Thyroid gland (tissue), 4 donors: ENCODE measurements around the gene SRPK3. TPM values are rescaled to one million over a fixed set of nuclear protein-coding genes. Genes with fewer than 3 reads are reported as not detected.

Experiments used
- DNase-seq, 2 donors: peaks; one replicate each; pipeline ENCODE4 v3.0.0-alpha.2; 2019
- H3K27ac ChIP-seq, 3 donors: fragments of 200-600 bp; sonication (generic); 1 replicate in 2 of 3; 2 replicates in 1 of 3; pipeline ENCODE4 v1.5.1; 2016 to 2019; ENCODE audit warnings: mild to moderate bottlenecking in 1 of 3, moderate library complexity in 1 of 3
- H3K27me3 ChIP-seq: fragments of 200-600 bp; sonication (generic); one replicate; pipeline ENCODE4 v1.5.1; 2019
- H3K36me3 ChIP-seq, 2 donors: fragments of 200-600 bp; sonication (generic); one replicate each; pipeline ENCODE4 v1.5.1; 2016 to 2019
- H3K4me1 ChIP-seq, 2 donors: fragments of 200-600 bp; sonication (generic); one replicate each; pipeline ENCODE4 v1.5.1; 2017 to 2019
- H3K4me3 ChIP-seq, 3 donors: fragments of 200-600 bp; sonication (generic); replicated peaks in 1 of 3; 1 replicate in 2 of 3; 2 replicates in 1 of 3; pipeline ENCODE4 v1.5.1; 2016; ENCODE audit warnings: mild to moderate bottlenecking in 1 of 3
- H3K9me3 ChIP-seq: fragments of 200-600 bp; sonication (generic); one replicate; pipeline ENCODE4 v1.5.1; 2017
- POLR2A ChIP-seq, 2 donors: fragments of 450-650 bp; IDR thresholded peaks; one replicate each; pipeline ENCODE4 v1.6.1; 2017; ENCODE audit warnings: antibody characterized with exemption in 2 of 2, mild to moderate bottlenecking in 2 of 2, moderate library complexity in 1 of 2
- WGBS, 2 donors: methylation state at CpG; one replicate each; pipeline ENCODE4 v1.1.5; 2017; 5-methylcytosine and 5-hydroxymethylcytosine counted together
- intact Hi-C: fragments of 100-400 bp; cut with DNase I; formaldehyde crosslinking; loops from one replicate; pipeline ENCODE4 v1.15.1; 2023
- total RNA-seq, 4 donors: library from RNA; depleted of rRNA; stranded (reverse); fragments of >200 nt; gene quantifications; one replicate each; pipeline ENCODE4 v1.2.3, GENCODE V29; 2016
- TF ChIP-seq, protein P1 (sequence below), 6 experiments: fragments of 200-600 bp in 3 of 6; fragments of 450-650 bp in 3 of 6; sonication (generic) in 3 of 6; IDR thresholded peaks; one replicate each; pipeline ENCODE4 v1.5.1; 2016 to 2019; ENCODE audit warnings: antibody characterized with exemption in 6 of 6, mild to moderate bottlenecking in 2 of 6, inconsistent platforms in 1 of 6, moderate library complexity in 1 of 6

Gene SRPK3
- total RNA-seq, 4 donors from 2014 or later: 0.22 TPM; not detected in 3

- H3K9me3 ChIP-seq: no peaks in the 10 kb centered on the region
- no peak for TF ChIP-seq POLR2A (IDR thresholded peaks at IDR 0.05)
- TF ChIP-seq, protein P1, sequence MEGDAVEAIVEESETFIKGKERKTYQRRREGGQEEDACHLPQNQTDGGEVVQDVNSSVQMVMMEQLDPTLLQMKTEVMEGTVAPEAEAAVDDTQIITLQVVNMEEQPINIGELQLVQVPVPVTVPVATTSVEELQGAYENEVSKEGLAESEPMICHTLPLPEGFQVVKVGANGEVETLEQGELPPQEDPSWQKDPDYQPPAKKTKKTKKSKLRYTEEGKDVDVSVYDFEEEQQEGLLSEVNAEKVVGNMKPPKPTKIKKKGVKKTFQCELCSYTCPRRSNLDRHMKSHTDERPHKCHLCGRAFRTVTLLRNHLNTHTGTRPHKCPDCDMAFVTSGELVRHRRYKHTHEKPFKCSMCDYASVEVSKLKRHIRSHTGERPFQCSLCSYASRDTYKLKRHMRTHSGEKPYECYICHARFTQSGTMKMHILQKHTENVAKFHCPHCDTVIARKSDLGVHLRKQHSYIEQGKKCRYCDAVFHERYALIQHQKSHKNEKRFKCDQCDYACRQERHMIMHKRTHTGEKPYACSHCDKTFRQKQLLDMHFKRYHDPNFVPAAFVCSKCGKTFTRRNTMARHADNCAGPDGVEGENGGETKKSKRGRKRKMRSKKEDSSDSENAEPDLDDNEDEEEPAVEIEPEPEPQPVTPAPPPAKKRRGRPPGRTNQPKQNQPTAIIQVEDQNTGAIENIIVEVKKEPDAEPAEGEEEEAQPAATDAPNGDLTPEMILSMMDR (IDR thresholded peaks at IDR 0.05): no peak
- no peak overlapping the region for H3K27ac ChIP-seq
- H3K27me3 ChIP-seq: no peaks in the 10 kb centered on the region
- intact Hi-C loops: no loop called here
- no peaks in the 10 kb centered on the region for H3K36me3 ChIP-seq
- H3K4me3 ChIP-seq: no peak overlapping the region
- no peak for DNase-seq
- no peaks in the 10 kb centered on the region for H3K4me1 ChIP-seq
- WGBS, 2 donors: 95 to 100% methylated on average over 2 to 15 of the region's 25 CpGs
Measured at GRCh38 chrX:153804621-153805020, 23.8 kb downstream of the SRPK3 start.

DNA sequence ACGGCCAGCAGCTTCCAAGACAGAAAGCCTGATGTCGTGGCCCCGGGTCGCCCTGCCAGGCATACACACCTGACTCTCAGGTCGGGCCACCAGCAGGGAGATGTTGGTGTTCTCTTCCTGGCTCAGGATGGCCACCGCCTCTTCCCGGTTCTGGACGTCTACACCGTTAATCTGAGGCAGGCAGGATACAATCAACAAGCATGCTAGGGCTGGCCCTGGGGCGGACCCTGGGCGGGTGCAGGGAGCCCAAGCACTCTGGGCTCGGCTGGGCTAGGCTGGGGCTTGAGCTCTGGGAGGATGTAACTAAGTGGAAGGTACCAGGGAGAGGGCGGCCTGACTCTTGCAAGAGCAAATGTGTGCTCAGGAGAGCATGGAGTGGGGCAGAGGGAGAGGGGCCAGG lies 24.6 kb downstream of the SRPK3 start:
- 76 to 94% methylated on average over 4 to 7 of the region's 13 CpGs for WGBS, 2 donors
- Histone ChIP-seq H3K36me3 (no peaks in the 10 kb centered on the region), H3K4me1 (no peaks in the 10 kb centered on the region), H3K27me3 (no peaks in the 10 kb centered on the region), H3K27ac (no peak overlapping the region), H3K4me3 (no peak overlapping the region), H3K9me3 (no peaks in the 10 kb centered on the region)
- DNase-seq: no peak
- intact Hi-C loops: no loop called here
- no peak for TF ChIP-seq POLR2A (IDR thresholded peaks at IDR 0.05)

GRCh38 chrX:153806999-153807575 lies 26.2 kb downstream of the SRPK3 start:
- Histone ChIP-seq H3K9me3 (no peaks in the 10 kb centered on the region), H3K36me3 (no peaks in the 10 kb centered on the region), H3K4me1 (no peaks in the 10 kb centered on the region), H3K4me3 (no peak overlapping the region), H3K27ac (no peak overlapping the region), H3K27me3 (no peaks in the 10 kb centered on the region)
- WGBS, 2 donors: 86 to 87% methylated on average over 2 to 3 of the region's 28 CpGs
- TF ChIP-seq POLR2A (IDR thresholded peaks at IDR 0.05): no peak
- TF ChIP-seq, protein P1 (IDR thresholded peaks at IDR 0.05): no peak
- intact Hi-C loops: no loop called here
- no peak for DNase-seq

DNA sequence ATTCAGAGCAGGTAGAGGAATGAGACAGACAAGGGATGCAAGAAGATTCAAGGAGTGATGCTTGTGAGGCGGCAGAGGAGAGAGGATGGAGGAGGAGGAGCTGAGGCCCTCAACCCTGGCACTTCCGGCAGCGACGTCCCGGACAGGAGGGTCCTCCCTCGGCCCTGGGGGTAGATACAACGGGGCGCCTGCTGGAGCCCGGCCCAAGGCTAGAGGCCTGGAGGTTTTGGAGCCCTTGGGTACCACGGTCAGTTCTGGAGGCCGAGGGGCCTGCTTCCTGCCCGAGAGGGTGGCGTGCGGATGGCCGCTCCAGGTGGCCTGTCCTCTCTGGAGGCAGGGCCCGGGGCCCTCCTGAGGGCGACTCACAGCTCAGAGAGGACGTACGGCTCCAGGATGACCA lies 27.1 kb downstream of the SRPK3 start:
- no peak overlapping the region for H3K4me3 ChIP-seq
- H3K36me3 ChIP-seq: no peaks in the 10 kb centered on the region
- intact Hi-C loops: no loop called here
- TF ChIP-seq POLR2A (IDR thresholded peaks at IDR 0.05): no peak
- TF ChIP-seq, protein P1 (IDR thresholded peaks at IDR 0.05): no peak
- H3K27ac ChIP-seq: no peak overlapping the region
- H3K4me1 ChIP-seq: no peaks in the 10 kb centered on the region
- H3K27me3 ChIP-seq: no peaks in the 10 kb centered on the region
- no peak for DNase-seq
- no peaks in the 10 kb centered on the region for H3K9me3 ChIP-seq
- WGBS, 2 donors: 80 to 85% methylated on average over 2 to 6 of the region's 19 CpGs

DNA sequence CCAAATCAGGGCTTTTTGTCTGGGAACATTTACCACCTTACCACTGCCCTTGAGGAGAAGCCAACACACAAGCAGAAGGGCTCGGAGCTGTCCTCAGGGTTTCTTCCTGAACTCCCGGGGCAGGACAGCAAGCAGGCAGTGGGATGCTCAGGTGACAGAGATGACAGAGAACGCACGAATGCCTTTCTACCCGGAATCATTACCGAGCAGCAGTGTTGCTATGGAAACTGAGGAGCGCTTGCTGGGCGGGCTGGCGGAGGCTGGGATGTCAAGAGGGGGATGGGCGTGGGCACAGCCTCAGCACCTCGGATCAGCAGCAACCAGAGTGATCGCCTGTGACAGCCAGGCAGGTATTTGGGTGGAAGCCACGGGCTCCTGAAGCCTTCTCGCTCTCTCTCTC lies 31.4 kb downstream of the SRPK3 start:
- 38% methylated on average over 10 of the region's 14 CpGs; no CpG with 5 or more reads in 1 of the 2 donors for WGBS, 2 donors
- no peaks in the 10 kb centered on the region for H3K4me1 ChIP-seq
- no peaks in the 10 kb centered on the region for H3K27me3 ChIP-seq
- H3K4me3 ChIP-seq: no peak overlapping the region
- intact Hi-C loops: no loop called here
- H3K9me3 ChIP-seq: no peaks in the 10 kb centered on the region
- no peak for DNase-seq
- no peaks in the 10 kb centered on the region for H3K36me3 ChIP-seq
- TF ChIP-seq, protein P1 (IDR thresholded peaks at IDR 0.05): no peak
- no peak for TF ChIP-seq POLR2A (IDR thresholded peaks at IDR 0.05)
- H3K27ac ChIP-seq: no peak overlapping the region
